Lower lobe of right lung (tissue), 2 donors: ENCODE data around the gene FAM107A. TPM values are rescaled to one million over a fixed set of nuclear protein-coding genes. Genes with fewer than 3 reads are reported as not detected.
A peak's percentile ranks its signal among the peaks of the same experiment; 100 is the strongest.

Experiments used
- ATAC-seq, 2 donors: fragments of 200-7000 bp; cut with Tn5 transposase; one replicate each; pipeline ENCODE4 v1.9.1; 2020 to 2022; ENCODE audit warnings: mild to moderate bottlenecking in 2 of 2, moderate library complexity in 2 of 2
- DNase-seq: peaks from one replicate; pipeline ENCODE4 v3.0.0-alpha.2; 2020
- H3K27ac ChIP-seq: fragments of 200-600 bp; one replicate; pipeline ENCODE4 v1.8.0; 2022
- H3K27me3 ChIP-seq: fragments of 200-600 bp; one replicate; pipeline ENCODE4 v1.8.0; 2022; ENCODE audit warnings: low read depth
- H3K36me3 ChIP-seq: fragments of 200-600 bp; one replicate; pipeline ENCODE4 v1.8.0; 2022; ENCODE audit warnings: mild to moderate bottlenecking
- H3K4me1 ChIP-seq: fragments of 200-600 bp; one replicate; pipeline ENCODE4 v1.8.0; 2022
- H3K4me3 ChIP-seq: fragments of 200-600 bp; one replicate; pipeline ENCODE4 v1.8.0; 2022; ENCODE audit warnings: mild to moderate bottlenecking
- H3K9me3 ChIP-seq: fragments of 200-600 bp; one replicate; pipeline ENCODE4 v1.8.0; 2022
- intact Hi-C: fragments of 100-400 bp; cut with DNase I; formaldehyde crosslinking; loops from one replicate; pipeline ENCODE4 v1.11.0; 2022
- total RNA-seq: library from RNA; stranded (reverse); fragmentation: NEBNext Ultra II Directional; extraction: Animal tissue kit (Norgen Biotek cat#: 25700); gene quantifications from one replicate; pipeline ENCODE4 v1.2.1, GENCODE V29; 2021
- TF ChIP-seq, protein P1 (sequence below): fragments of 200-600 bp; IDR thresholded peaks from one replicate; pipeline ENCODE4 v1.8.0; 2022; ENCODE audit warnings: antibody characterized with exemption, mild to moderate bottlenecking
- donor health status: DM: no; HTN: yes; CAD: no; lungs with severe emphysema.

The FAM107A gene
- total RNA-seq, 1 donor from 2014 or later: 74.5 TPM

DNA sequence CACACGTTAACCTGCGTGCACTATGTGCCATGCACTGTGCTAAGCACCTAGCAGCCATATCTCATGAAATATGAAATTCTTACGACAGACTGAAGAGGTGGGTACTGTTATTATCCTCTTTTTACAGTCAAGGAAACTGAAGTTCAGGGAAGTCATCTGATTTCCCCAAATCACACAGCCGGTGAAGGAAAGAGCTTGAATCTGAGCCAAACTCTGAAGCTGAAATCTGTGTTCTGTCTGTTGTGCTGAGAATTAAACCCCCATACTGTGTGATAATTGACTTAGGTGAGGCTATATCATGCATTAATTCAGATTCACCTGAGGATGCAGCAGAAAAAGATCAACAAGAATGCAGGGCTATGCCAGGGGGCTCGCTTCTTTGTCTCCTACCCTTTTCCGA lies 475 bp downstream of the FAM107A start:
- Histone ChIP-seq H3K27me3 (no peaks in the 10 kb centered on the region), H3K36me3 (peaks cover 4% of the 10 kb centered on the region), H3K4me3 (peak overlapping the region; percentile 52), H3K27ac (peak overlapping the region; percentile 88), H3K4me1 (no peaks in the 10 kb centered on the region), H3K9me3 (no peaks in the 10 kb centered on the region)
- intact Hi-C loops: loop anchor here (10.0 kb wide), 1 partner anchor 48 kb away; no protein-coding TSS in a partner anchor
- DNase-seq: no peak
- TF ChIP-seq, protein P1, sequence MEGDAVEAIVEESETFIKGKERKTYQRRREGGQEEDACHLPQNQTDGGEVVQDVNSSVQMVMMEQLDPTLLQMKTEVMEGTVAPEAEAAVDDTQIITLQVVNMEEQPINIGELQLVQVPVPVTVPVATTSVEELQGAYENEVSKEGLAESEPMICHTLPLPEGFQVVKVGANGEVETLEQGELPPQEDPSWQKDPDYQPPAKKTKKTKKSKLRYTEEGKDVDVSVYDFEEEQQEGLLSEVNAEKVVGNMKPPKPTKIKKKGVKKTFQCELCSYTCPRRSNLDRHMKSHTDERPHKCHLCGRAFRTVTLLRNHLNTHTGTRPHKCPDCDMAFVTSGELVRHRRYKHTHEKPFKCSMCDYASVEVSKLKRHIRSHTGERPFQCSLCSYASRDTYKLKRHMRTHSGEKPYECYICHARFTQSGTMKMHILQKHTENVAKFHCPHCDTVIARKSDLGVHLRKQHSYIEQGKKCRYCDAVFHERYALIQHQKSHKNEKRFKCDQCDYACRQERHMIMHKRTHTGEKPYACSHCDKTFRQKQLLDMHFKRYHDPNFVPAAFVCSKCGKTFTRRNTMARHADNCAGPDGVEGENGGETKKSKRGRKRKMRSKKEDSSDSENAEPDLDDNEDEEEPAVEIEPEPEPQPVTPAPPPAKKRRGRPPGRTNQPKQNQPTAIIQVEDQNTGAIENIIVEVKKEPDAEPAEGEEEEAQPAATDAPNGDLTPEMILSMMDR: no peak
- no peak for ATAC-seq

DNA sequence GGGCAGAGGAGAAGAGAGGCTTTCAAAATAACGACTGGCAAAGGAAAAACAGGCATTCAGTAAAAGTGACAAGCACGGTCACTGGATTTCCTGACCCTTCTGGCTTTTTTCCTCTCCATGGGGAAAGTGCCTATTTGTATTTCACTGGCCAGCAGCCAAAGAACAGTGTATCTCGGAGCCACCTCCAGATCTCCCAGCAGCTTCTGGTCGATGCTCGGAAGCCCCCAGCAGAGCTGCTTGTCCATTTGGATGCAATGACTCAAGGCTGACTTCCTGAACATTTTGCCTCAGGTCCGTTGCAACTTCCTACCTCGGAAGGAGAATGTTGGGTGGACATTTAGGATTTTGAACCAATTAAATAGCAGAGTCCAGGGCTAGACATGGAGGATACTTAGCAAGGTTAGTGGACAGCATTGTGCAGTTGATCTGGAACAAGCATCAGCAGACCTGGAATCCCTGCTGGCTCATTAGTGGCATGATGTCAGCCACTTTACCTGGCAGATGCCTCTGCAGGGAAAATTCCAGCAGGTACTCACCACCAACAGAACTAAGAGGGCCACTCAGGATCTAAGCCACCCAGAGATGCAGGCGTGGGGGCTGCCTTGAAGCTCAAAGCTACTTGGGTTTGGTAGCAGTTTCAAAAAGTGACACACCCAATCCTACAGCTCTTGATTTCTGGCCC lies 1.1 kb downstream of the FAM107A start:
- H3K27ac ChIP-seq: peak overlapping the region; percentile 88

DNA sequence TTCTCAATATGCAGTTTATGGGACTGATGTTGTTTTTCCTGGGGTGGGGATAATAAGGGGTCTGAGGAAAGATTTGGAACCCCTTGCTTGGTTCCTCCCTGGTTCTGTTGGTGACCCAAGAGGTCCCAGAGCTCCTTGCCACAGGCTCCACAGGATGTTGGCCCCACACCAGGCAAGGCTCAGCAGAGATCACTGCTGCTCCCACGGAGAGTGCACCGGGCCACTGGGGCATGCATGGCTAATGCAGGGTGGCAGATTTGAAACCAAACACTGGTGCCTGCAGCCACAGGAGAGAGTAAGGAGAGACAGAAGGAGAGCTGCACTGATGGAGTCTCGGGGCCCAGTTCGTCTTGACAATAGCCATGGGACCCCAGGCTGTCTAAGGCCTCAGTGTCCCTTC lies 2.5 kb downstream of the FAM107A start:
- DNase-seq (no peak), ATAC-seq (no peak)
- intact Hi-C loops: loop anchor here (10.0 kb wide), 1 partner anchor 50 kb away; no protein-coding TSS in a partner anchor
- Histone ChIP-seq H3K27me3 (no peaks in the 10 kb centered on the region), H3K36me3 (peaks cover 4% of the 10 kb centered on the region), H3K4me3 (peak overlapping the region; percentile 52), H3K4me1 (no peaks in the 10 kb centered on the region), H3K27ac (peak overlapping the region; percentile 88), H3K9me3 (no peaks in the 10 kb centered on the region)
- TF ChIP-seq, protein P1: no peak

More for the DNA sequence above, 1.1 kb downstream of the FAM107A start:
- Histone ChIP-seq H3K36me3 (peaks cover 4% of the 10 kb centered on the region), H3K27me3 (no peaks in the 10 kb centered on the region), H3K4me3 (peak overlapping the region; percentile 52), H3K4me1 (no peaks in the 10 kb centered on the region), H3K9me3 (no peaks in the 10 kb centered on the region)
- ATAC-seq (peak in 1 of 2 donors; percentile 17), DNase-seq (no peak)
- intact Hi-C loops: loop anchor here (10.0 kb wide), 1 partner anchor 49 kb away; no protein-coding TSS in a partner anchor
- TF ChIP-seq, protein P1: no peak

DNA sequence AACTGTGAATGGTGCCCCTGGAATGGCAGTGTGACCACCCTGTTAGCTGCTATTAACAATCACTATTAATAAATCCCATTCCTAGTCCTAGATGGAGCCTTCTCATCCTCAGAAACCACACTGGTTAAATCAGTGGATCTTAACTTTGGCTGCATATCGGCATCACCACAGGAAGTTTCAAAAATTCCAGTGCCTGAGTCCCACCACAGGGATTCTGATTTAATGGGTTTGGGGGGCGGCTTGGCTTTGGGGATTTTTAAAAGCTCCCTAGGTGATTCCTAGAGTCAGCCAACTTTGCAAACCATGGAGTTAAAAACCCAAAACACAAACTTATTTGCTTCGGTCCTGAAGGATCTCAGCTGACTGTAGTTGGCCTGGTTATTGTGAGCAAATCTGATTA lies 3.1 kb downstream of the FAM107A start:
- peaks cover 4% of the 10 kb centered on the region for H3K36me3 ChIP-seq
- no peaks in the 10 kb centered on the region for H3K9me3 ChIP-seq
- ATAC-seq: no peak
- H3K27me3 ChIP-seq: no peaks in the 10 kb centered on the region
- intact Hi-C loops: loop anchor here (10.0 kb wide), 1 partner anchor 51 kb away; no protein-coding TSS in a partner anchor
- TF ChIP-seq, protein P1: no peak
- no peak overlapping the region for H3K27ac ChIP-seq
- no peaks in the 10 kb centered on the region for H3K4me1 ChIP-seq
- peak overlapping the region; percentile 52 for H3K4me3 ChIP-seq
- no peak for DNase-seq

DNA sequence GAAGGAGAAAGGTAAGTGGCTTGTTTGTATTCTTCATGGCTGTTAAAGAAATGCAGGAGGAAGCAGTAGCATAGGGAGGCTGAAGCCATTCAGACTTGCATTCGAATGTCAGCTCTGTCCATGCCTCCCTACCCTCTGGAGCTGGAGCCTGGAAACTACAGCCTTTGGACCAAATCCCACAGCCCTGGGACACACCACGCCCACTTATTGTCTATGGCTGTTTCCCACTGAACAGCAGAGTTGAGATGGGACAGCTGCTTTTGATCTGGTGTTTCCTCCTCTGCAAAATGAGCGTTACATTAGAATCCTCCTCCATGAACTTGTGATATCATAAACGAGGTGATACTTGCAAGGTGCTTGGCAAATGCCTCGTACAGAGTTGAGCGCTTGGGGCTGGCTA lies 3.6 kb downstream of the FAM107A start:
- Histone ChIP-seq H3K4me3 (peak overlapping the region; percentile 52), H3K27ac (no peak overlapping the region), H3K36me3 (peaks cover 4% of the 10 kb centered on the region), H3K9me3 (no peaks in the 10 kb centered on the region), H3K4me1 (no peaks in the 10 kb centered on the region), H3K27me3 (no peaks in the 10 kb centered on the region)
- DNase-seq: no peak
- intact Hi-C loops: loop anchor here (10.0 kb wide), 1 partner anchor 51 kb away; no protein-coding TSS in a partner anchor
- ATAC-seq: no peak
- TF ChIP-seq, protein P1: no peak
